Fibroblast of skin of left quadriceps (primary cell): ENCODE measurements around the gene GPR17.

Experiments
- DNase-seq, 2 experiments: peaks; one replicate each; pipeline ENCODE4 v3.0.0-alpha.2; 2013; ENCODE audit warnings: low read depth in 2 of 2

Gene GPR17

DNA sequence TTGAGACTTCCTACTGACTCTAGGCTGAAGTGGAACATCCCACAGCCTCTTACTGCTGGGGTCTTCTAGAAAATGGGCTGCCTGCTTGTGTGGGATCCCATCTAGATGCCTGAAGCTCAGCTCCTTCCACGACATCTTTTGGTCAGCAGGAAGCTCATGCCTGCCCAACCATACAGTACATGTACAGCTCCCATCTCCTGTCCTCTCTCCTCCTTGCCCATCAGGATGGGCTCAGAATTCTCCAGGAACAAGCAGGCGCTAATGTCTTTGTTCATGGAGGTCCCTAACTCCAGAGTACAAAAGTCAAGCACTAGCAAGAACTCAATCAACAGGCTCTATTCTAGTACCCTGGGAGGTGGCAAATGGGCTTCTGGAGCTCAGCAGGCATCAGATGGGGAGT is 31.7 kb upstream of the GPR17 start:
- no peak for DNase-seq

DNA sequence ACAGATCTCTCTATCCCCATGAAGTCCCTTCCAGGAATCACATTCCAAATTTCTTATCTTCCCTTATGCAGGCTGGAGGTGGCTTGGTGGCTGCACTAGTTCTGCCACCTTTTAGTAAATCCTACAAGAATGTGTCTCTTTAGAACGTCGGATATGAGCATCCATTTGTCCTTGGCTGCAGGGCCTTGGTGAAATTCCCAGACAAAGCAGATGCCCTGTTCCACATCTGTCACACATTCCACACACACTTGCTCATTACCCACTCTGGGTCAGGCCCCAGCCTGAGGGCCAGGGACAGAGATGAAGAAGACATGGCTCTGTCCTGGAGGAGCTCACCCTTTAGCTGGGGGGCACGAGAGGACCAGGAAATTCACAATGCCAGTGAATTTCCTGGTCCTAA is 31.2 kb upstream of the GPR17 start:
- DNase-seq = no peak

GRCh38 chr2:127615511-127616166 is 30.3 kb upstream of the GPR17 start:
- DNase-seq = no peak

DNA sequence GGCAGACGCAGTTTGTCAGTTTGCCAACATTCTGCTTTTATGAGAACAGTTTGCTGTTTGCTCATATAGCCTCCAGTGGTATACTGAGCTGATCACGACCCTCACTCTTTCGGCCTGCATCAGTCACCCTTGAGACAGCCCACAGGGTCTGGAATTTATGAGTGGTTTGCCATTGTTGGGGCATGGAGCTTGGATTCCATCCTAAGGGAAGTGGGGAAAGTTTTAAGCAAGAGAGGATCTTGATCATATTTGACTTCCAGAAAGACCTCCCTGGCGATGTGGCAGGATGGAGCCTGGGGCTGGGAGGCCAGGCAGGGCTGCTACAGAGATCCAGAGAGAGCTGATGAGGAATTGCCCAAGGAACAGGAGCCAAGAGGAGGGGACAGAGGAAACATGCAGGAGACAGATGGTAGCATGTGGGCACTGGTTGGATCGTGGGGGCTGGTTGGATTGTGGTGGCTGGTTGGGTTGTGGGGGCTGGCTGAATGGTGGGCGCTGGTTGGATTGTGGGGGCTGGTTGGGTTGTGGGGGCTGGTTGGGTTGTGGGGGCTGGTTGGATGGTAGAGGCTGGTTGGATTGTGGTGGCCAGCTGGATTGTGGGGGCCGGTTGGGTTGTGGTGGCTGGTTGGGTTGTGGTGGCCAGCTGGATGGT is 27.3 kb upstream of the GPR17 start:
- no peak for DNase-seq

DNA sequence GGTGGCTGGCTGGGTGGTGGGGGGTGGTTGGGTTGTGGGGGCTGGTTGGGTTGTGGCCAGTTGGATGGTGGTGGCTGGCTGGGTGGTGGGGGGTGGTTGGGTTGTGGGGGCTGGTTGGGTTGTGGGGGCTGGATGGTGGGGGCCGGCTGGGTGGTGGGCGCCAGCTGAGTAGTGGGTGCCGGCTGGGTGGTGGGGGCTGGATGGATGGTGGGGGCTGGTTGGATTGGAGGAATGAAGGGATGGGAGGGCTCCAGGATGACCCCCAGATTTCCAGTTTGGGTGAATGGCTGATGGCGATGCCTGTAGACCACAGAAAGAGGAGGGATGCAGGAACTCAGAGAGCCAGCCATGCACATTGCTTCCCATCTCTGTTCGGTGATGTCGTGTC is 26.8 kb upstream of the GPR17 start:
- DNase-seq = no peak

GRCh38 chr2:127619877-127620705 is 25.9 kb upstream of the GPR17 start:
- DNase-seq = no peak

DNA sequence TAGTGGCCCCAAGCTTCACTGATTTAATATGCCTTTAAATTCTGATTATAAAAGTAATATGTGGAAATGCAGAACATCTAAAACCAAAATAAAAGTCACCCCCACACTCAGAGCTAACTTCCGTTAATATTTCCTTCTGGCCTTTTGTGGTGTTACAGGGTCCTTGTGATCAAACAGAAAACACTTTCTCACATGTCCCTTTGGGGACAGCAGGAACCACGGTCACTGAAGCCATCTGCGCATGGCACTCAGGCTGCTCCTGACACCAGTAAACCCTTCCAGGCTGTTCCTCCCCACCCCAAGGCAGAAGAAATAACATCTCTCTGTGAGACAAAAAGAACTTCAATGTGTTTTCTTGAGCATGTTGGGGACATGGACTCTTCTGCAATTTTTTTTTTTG is 25.1 kb upstream of the GPR17 start:
- DNase-seq = no peak

- DNase-seq = no peak
Observed at GRCh38 chr2:127621981-127622431, 23.9 kb upstream of the GPR17 start.

- no peak for DNase-seq
Observed at GRCh38 chr2:127622561-127623387, 23.2 kb upstream of the GPR17 start.

GRCh38 chr2:127623388-127624319 is 22.3 kb upstream of the GPR17 start:
- DNase-seq = peak in 1 of 2 experiments; percentile 5

GRCh38 chr2:127624320-127624755 is 21.6 kb upstream of the GPR17 start:
- no peak for DNase-seq

DNA sequence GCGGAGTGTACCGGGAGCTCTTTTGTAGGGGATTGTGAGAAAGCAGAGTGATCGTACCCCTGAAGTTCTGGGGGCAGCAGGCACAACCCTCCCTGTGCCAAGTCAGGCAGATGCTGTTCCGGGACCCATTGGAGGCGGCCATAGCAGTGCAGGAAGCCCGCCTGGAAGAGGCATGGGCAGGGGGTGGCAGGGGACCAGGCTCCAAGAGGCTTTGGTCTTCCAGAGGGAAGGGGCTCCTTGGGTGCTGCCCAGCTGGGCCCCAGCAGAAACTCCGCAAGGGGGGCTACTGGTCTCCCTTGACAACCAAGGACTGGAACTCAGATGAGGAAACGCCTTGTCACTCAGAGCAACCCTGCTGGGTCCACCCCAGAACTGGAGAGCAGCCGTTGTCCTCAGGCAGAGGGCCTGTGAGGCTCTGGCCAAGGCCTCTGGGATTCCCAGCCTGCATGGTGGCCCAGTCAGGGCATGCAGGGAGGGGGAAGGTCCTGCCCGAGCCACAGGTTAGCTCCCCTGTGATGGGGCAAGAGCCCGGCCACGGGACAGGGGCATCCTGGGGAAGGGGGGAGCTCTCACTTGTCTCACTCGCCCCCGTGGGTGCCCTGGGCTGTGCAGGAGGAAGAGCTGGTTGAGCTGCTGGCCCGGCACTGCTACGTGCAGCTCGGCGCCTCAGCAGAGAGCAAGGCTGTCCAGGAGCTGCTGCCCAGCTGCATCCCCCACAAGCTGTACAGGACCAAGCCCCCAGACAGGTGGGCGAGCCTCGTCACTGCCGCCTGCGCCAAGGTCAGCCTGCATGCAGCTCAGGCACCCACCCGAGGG is 21.0 kb upstream of the GPR17 start:
- DNase-seq = no peak

GRCh38 chr2:127625572-127625951 is 20.4 kb upstream of the GPR17 start:
- DNase-seq = no peak

- no peak for DNase-seq
Observed at GRCh38 chr2:127626175-127626574, 19.8 kb upstream of the GPR17 start.

DNA sequence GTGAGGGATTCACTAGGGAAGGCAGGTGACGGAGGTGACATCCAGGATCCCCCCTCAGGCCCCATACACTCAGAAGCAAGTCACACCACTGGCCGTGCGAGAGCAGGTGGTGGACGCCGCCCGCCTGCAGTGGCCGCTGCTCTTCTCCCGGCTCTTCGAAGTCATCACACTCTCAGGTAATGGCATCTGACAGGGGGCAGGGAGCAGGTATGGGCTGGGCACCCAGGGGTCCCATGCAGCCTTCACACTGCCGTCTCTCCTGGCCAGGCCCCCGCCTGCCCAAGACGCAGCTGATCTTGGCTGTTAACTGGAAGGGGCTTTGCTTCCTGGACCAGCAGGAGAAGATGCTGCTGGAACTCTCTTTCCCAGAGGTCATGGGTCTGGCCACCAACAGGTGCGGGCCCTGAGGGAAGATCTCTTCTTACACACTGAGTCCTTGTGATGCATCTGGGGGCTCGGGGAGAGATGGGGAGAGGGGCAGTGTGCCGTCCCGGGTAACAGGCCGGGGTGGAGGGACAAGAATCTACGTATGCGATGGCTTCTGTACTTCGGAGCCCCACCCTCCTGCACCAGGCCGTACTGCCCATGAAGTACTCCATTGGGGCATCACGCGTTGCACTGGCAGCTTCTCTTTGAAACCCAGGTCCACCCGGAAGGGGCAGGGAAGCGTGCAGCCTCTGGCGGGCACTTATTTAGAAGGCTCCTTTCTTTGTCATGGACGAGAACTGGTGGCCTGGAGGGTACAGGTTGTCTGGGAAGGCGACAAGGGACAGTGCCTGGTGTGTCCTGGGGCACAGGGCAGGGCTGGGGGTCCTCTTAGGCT is 18.8 kb upstream of the GPR17 start:
- no peak for DNase-seq

- no peak for DNase-seq
Observed at GRCh38 chr2:127627740-127628571, 18.0 kb upstream of the GPR17 start.

DNA sequence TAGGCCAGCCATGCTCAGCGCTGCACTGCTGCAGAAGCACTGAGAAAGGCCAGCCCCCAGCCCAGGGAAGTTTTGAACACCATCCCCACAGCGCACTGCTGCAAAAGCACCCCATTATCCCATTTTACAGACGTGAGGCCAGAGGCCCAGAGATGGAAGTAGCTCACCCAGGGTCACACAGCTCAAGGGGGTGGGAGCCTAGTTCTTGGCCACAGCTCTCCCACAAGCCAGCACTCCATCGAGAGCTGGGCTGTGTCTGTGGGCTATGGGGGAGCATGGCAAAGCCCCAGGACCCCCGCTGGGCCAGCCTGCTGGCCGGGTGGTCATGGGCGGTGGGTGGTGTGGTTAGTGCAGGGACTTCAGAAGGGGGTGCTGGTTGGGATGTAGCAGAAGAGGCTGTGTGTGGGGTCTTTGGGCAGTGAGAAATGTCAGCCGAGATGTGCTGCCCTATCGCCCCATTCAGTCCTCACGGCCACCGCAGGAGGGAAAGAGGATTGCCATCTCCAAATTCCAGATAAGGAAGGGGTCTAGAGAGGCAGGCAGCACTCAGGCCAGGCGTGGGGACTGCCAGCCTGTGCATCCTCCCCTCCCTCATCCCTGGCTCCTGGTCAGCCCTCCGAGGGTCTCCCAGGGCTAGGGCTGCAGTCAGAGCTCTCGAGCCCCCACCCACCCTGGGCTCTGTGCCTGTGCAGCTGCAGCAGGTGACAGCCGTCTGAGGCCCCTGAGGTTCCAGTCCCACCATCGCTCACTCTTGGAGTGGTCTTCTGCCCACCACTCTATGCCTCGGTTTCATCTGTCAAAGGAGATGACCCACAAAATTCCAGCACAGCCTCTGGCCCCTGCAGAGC is 17.0 kb upstream of the GPR17 start:
- DNase-seq = no peak
